BJ (cell line): Measurements from ENCODE around the gene ZNF775. TPM values are rescaled to one million over a fixed set of nuclear protein-coding genes. Genes with fewer than 3 reads are reported as not detected.

Experiments used
- CTCF ChIA-PET: fragments of 350-600 bp; formaldehyde crosslinking; extraction: SDS; loops from one replicate; lab custom pipeline; 2021; ENCODE audit warnings: antibody characterized with exemption, inconsistent platforms; lab: Yijun Ruan, JAX
- POLR2A ChIA-PET: fragments of 300-600 bp; sonication (Branson Sonifier 250); formaldehyde crosslinking; extraction: SDS; loops from one replicate; lab custom pipeline; 2021; ENCODE audit warnings: antibody characterized with exemption; lab: Charles Lee
- DNase-seq: peaks from one replicate; pipeline ENCODE4 v3.0.0-alpha.2; 2011; ENCODE audit warnings: low read depth
- H3K27me3 ChIP-seq: 2 replicates; pipeline ENCODE4 v1.6.0; 2011; ENCODE audit warnings: low read length; ENCODE audit not compliant: control insufficient read depth, insufficient read depth
- H3K36me3 ChIP-seq: 2 replicates; pipeline ENCODE4 v1.5.1; 2011; ENCODE audit warnings: low read length; ENCODE audit not compliant: control insufficient read depth, insufficient read depth
- H3K4me3 ChIP-seq: 2 replicates; pipeline ENCODE4 v1.5.1; 2011; ENCODE audit warnings: low read depth, mild to moderate bottlenecking, control low read depth, low read length
- CTCF ChIP-seq: IDR thresholded peaks from 2 replicates; pipeline ENCODE4 v1.5.1; 2011; ENCODE audit warnings: low read depth, mild to moderate bottlenecking, control low read depth, inconsistent platforms, low read length, moderate library complexity; ENCODE audit not compliant: insufficient read depth
- polyA plus RNA-seq: library from polyadenylated mRNA; depleted of rRNA; stranded (reverse); fragments of >200 nt; gene quantifications from 2 replicates; pipeline ENCODE4 v1.2.3, GENCODE V29; 2011

The ZNF775 gene
- polyA plus RNA-seq, 1 experiment, result 2.1 TPM

- CTCF ChIA-PET, result no interaction called here
- Histone ChIP-seq H3K27me3 (peaks cover 14% of the 10 kb centered on the region), H3K4me3 (no peak overlapping the region), H3K36me3 (no peaks in the 10 kb centered on the region)
- TF ChIP-seq CTCF, result no peak
- POLR2A ChIA-PET, result no interaction called here
- DNase-seq, result no peak
Observed at GRCh38 chr7:150337179-150337578, 42.0 kb upstream of the ZNF775 start.

GRCh38 chr7:150337659-150338081 is 41.5 kb upstream of the ZNF775 start:
- POLR2A ChIA-PET, result no interaction called here
- peaks cover 17% of the 10 kb centered on the region for H3K27me3 ChIP-seq
- H3K36me3 ChIP-seq, result no peaks in the 10 kb centered on the region
- no peak for TF ChIP-seq CTCF
- no peak overlapping the region for H3K4me3 ChIP-seq
- no peak for DNase-seq
- CTCF ChIA-PET, result interaction anchor here (0.6 to 1.0 kb wide), 2 partner anchors 18 to 721 kb away, joined by 3 to 5 read pairs; no protein-coding TSS in a partner anchor

- ChIA-PET POLR2A (no interaction called here), CTCF (interaction anchor here (0.6 to 1.0 kb wide), 2 partner anchors 17 to 721 kb away, joined by 3 to 5 read pairs; no protein-coding TSS in a partner anchor)
- Histone ChIP-seq H3K36me3 (no peaks in the 10 kb centered on the region), H3K27me3 (peaks cover 20% of the 10 kb centered on the region), H3K4me3 (no peak overlapping the region)
- no peak for DNase-seq
- no peak for TF ChIP-seq CTCF
Observed at GRCh38 chr7:150338166-150338829, 40.8 kb upstream of the ZNF775 start.

- no peak overlapping the region for H3K4me3 ChIP-seq
- no peak for DNase-seq
- POLR2A ChIA-PET, result interaction anchor here (0.6 kb wide), 1 partner anchor 27 kb away, joined by 10 read pairs; no protein-coding TSS in a partner anchor
Observed at GRCh38 chr7:150339409-150339809, 39.7 kb upstream of the ZNF775 start.

More at GRCh38 chr7:150339409-150339809, 39.7 kb upstream of the ZNF775 start:
- no peaks in the 10 kb centered on the region for H3K36me3 ChIP-seq
- no peak for TF ChIP-seq CTCF
- peaks cover 20% of the 10 kb centered on the region for H3K27me3 ChIP-seq
- CTCF ChIA-PET, result interaction anchor here (1.1 to 1.9 kb wide), 2 partner anchors 17 to 82 kb away, joined by 3 to 5 read pairs; no protein-coding TSS in a partner anchor
